Stomach smooth muscle (tissue), 2 donors: ENCODE measurements around the gene TM4SF18.
"Not testable (repeated sequence)": the region's sequence is repeated elsewhere in the genome, so short reads cannot be mapped to it uniquely, and the experiment has no call there.

Experiments
- H3K27ac ChIP-seq: one replicate; pipeline ENCODE4 v1.7.0; 2013; ENCODE audit warnings: mild to moderate bottlenecking, low read length, inconsistent platforms
- H3K27me3 ChIP-seq, 2 donors: one replicate each; pipeline ENCODE4 v1.7.0; 2013; ENCODE audit warnings: low read length in 2 of 2; ENCODE audit not compliant: insufficient read depth in 2 of 2, control insufficient read depth in 1 of 2
- H3K36me3 ChIP-seq, 2 donors: one replicate each; pipeline ENCODE4 v1.7.0; 2013; ENCODE audit warnings: low read length in 2 of 2; ENCODE audit not compliant: control insufficient read depth in 2 of 2, insufficient read depth in 2 of 2
- H3K4me1 ChIP-seq: one replicate; pipeline ENCODE4 v1.7.0; 2013; ENCODE audit warnings: low read length; ENCODE audit not compliant: control insufficient read depth, insufficient read depth
- H3K4me3 ChIP-seq, 2 donors: one replicate each; pipeline ENCODE4 v1.7.0; 2013; ENCODE audit warnings: low read length in 2 of 2
- H3K9ac ChIP-seq, 2 donors: one replicate each; pipeline ENCODE4 v1.7.0; 2013; ENCODE audit warnings: low read length in 2 of 2, mild to moderate bottlenecking in 1 of 2
- H3K9me3 ChIP-seq, 2 donors: one replicate each; pipeline ENCODE4 v1.7.0; 2013; ENCODE audit warnings: low read length in 2 of 2; ENCODE audit not compliant: control insufficient read depth in 2 of 2
- donor health status: healthy.
- donor health status: Pancreatic carcinoma.

TM4SF18 gene

GRCh38 chr3:149340310-149340933, 7.0 kb upstream of the TM4SF18 start:
- peak overlapping the region in 1 of 2 donors; percentile 16 for H3K4me3 ChIP-seq
- no peaks in the 10 kb centered on the region for H3K27me3 ChIP-seq
- peaks cover 5% of the 10 kb centered on the region for H3K4me1 ChIP-seq
- H3K9me3 ChIP-seq: no peaks in the 10 kb centered on the region
- H3K27ac ChIP-seq: peak overlapping the region; percentile 53
- peak overlapping the region in 1 of 2 donors; percentile 21 for H3K9ac ChIP-seq
- no peaks in the 10 kb centered on the region for H3K36me3 ChIP-seq

- no peaks in the 10 kb centered on the region for H3K27me3 ChIP-seq
- peak overlapping the region; percentile 53 for H3K27ac ChIP-seq
- H3K9me3 ChIP-seq: no peaks in the 10 kb centered on the region
- H3K36me3 ChIP-seq: no peaks in the 10 kb centered on the region
- peak overlapping the region in 1 of 2 donors; percentile 21 for H3K9ac ChIP-seq
- peaks cover 5% of the 10 kb centered on the region for H3K4me1 ChIP-seq
- peak overlapping the region in 1 of 2 donors; percentile 16 for H3K4me3 ChIP-seq
Measured at GRCh38 chr3:149339931-149340309, 6.5 kb upstream of the TM4SF18 start.

DNA sequence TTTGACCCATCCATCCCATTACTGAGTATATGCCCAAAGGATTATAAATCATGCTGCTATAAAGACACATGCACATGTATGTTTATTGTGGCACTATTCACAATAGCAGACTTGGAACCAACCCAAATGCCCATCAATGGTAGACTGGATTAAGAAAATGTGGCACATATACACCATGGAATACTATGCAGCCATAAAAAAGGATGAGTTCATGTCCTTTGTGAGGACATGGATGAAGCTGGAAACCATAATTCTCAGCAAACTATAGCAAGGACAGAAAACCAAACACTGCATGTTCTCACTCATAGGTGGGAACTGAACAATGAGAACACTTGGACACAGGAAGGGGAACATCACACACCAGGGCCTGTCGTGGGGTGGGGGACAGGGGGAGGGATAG, 4.0 kb upstream of the TM4SF18 start:
- H3K4me1 ChIP-seq, H3K36me3 ChIP-seq, H3K9me3 ChIP-seq, H3K27ac ChIP-seq, H3K9ac ChIP-seq, H3K27me3 ChIP-seq, H3K4me3 ChIP-seq: not testable (repeated sequence)

DNA sequence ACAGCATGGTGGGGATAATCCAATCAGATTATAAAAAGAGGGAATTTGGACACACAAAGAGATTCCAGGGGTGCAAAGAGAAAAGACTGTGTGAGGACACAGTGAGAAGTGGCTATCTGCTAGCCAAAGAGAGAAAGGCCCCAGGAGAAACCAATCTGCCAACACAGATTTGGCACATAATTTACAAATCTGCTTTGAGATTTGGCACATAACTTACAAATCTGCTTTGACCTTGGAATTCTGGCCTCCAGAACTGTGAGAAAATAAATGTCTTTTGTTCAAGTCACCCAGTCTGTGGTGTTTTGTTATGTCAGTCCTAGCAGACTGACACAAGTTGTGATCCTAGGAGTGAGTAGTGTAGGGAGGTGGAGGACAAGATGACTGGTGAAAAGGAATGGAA, 3.5 kb upstream of the TM4SF18 start:
- H3K27me3 ChIP-seq: no peaks in the 10 kb centered on the region
- H3K4me1 ChIP-seq: peaks cover 5% of the 10 kb centered on the region
- no peak overlapping the region for H3K27ac ChIP-seq
- no peak overlapping the region for H3K4me3 ChIP-seq
- H3K36me3 ChIP-seq: no peaks in the 10 kb centered on the region
- no peak overlapping the region for H3K9ac ChIP-seq
- H3K9me3 ChIP-seq: no peaks in the 10 kb centered on the region

- Histone ChIP-seq H3K9ac (no peak overlapping the region), H3K27ac (no peak overlapping the region), H3K4me1 (no peaks in the 10 kb centered on the region), H3K4me3 (no peak overlapping the region), H3K36me3 (no peaks in the 10 kb centered on the region), H3K9me3 (no peaks in the 10 kb centered on the region), H3K27me3 (no peaks in the 10 kb centered on the region)
Measured at GRCh38 chr3:149332771-149333170, 665 bp downstream of the TM4SF18 start.

DNA sequence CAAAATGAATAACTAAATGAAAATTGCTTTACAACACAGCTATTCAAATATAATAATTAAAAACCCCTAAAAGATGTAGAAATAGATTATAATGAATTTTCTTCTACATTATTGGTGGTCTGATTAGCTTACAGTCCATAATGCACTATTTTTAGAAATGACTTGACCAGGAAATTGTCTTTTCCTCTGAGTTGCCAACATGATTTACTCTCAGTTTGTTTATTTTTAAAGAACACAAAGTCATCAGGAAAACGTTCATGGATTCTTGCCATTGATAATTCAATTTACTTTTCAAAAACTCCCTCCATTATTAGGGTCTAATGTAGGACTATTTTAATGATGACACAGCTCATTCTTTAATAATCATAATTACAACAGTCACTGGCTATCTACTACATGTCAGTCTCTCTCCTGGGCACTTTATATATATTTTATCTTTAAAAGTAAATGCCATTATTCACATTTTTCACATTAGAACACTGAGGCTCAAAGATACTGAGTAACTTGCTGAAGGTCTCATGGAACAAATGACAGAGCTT, 1.1 kb downstream of the TM4SF18 start:
- Histone ChIP-seq H3K4me3 (no peak overlapping the region), H3K36me3 (no peaks in the 10 kb centered on the region), H3K27me3 (no peaks in the 10 kb centered on the region), H3K9ac (no peak overlapping the region), H3K9me3 (no peaks in the 10 kb centered on the region), H3K4me1 (no peaks in the 10 kb centered on the region), H3K27ac (no peak overlapping the region)

DNA sequence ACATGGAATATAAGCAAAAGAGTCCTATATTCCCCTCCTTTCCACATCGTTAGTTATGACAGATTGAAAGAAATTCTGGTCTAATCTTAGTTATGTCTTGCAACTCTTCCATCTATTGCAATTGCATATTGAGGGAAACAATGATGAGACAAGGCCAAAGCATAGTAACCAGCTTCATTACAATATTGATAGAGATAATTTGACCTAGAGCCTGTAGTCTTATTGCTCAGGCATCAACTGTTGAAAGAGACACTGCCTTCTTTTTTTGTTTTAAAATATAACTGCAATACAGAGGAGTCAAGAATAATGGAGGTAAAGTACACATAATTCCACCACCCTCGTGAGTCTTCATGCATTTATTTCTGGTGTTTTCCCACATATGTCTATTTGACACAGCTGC, 2.0 kb downstream of the TM4SF18 start:
- no peaks in the 10 kb centered on the region for H3K4me1 ChIP-seq
- H3K9ac ChIP-seq: no peak overlapping the region
- H3K9me3 ChIP-seq: no peaks in the 10 kb centered on the region
- no peaks in the 10 kb centered on the region for H3K27me3 ChIP-seq
- H3K4me3 ChIP-seq: no peak overlapping the region
- no peak overlapping the region for H3K27ac ChIP-seq
- no peaks in the 10 kb centered on the region for H3K36me3 ChIP-seq

GRCh38 chr3:149330609-149331331, 2.7 kb downstream of the TM4SF18 start:
- no peak overlapping the region for H3K27ac ChIP-seq
- H3K36me3 ChIP-seq: no peaks in the 10 kb centered on the region
- no peaks in the 10 kb centered on the region for H3K4me1 ChIP-seq
- H3K4me3 ChIP-seq: no peak overlapping the region
- H3K9ac ChIP-seq: no peak overlapping the region
- H3K9me3 ChIP-seq: no peaks in the 10 kb centered on the region
- no peaks in the 10 kb centered on the region for H3K27me3 ChIP-seq

- Histone ChIP-seq H3K4me3 (no peak overlapping the region), H3K27me3 (no peaks in the 10 kb centered on the region), H3K27ac (no peak overlapping the region), H3K4me1 (no peaks in the 10 kb centered on the region), H3K9me3 (no peaks in the 10 kb centered on the region), H3K36me3 (no peaks in the 10 kb centered on the region), H3K9ac (no peak overlapping the region)
Measured at GRCh38 chr3:149327156-149327555, 6.3 kb downstream of the TM4SF18 start.

- Histone ChIP-seq H3K4me1 (no peaks in the 10 kb centered on the region), H3K36me3 (no peaks in the 10 kb centered on the region), H3K27me3 (no peaks in the 10 kb centered on the region), H3K27ac (no peak overlapping the region), H3K9me3 (no peaks in the 10 kb centered on the region), H3K4me3 (no peak overlapping the region), H3K9ac (no peak overlapping the region)
Measured at GRCh38 chr3:149325581-149325980, 7.9 kb downstream of the TM4SF18 start.

DNA sequence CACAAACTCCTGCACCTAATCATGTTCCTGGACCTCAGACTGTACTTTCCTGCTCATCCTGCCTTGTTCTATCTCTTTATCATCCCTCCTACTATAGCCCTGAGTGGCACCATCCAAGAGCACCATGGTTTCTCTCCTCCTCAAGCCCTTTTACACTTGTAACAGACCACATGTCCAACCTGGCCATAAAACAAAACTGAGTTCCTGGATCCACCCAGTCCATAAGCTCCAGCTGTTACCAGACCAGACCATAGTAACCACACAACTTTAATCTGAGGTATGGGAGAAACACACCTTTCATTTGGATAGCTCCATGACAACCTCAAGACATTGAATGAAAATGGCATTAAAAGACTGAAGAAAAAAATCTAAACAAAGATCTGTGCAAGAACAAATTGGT, 9.1 kb downstream of the TM4SF18 start:
- Histone ChIP-seq H3K27ac (no peak overlapping the region), H3K9ac (no peak overlapping the region), H3K4me3 (no peak overlapping the region), H3K27me3 (no peaks in the 10 kb centered on the region), H3K9me3 (no peaks in the 10 kb centered on the region), H3K36me3 (no peaks in the 10 kb centered on the region), H3K4me1 (no peaks in the 10 kb centered on the region)
